GM21423 (cell line): ENCODE results near the gene SERAC1.

ENCODE experiments used
- ATAC-seq: cut with Tn5 transposase; IDR thresholded peaks from one replicate; pipeline ENCODE4 v1.9.1; 2021; ENCODE audit warnings: mild to moderate bottlenecking, moderate library complexity; ENCODE audit not compliant: unreplicated experiment

Gene SERAC1

DNA sequence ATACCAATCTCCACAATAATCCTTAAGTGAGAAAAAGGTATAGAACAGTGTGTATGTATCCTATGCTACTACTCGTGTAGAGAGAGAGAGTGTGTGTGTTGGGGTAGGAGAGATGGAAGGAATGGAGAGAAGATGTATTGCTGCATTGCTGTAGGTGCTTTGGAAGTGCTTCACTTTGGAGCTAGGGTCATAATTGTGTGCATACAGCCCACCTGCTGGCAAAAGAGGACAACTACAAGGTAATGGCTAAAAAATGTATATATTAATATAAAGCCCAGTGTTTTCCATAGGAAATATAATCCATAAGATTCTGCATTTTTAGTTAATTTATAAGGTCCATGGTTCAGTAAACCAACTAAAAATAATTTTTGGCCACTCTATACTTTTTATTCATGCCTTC is 36.1 kb downstream of the SERAC1 start:
- ATAC-seq = no peak

DNA sequence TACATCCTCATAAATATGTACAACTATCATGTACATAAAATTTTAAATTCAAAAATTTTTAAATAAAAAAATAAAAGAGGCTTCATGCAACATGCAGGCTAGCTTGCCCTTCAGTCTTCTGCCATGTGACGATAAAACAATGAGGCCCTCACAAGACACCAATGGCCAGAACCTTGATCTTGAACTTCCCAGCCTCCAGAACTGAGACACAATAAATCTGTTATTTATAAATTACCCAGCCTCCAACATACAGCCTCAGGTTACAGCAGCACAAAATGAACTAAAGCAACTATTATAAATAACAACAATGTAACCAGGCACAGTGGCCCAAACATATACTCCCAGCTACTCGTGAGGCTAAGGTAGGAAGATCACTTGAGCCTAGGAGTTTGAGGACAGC is 42.8 kb downstream of the SERAC1 start:
- no peak for ATAC-seq

DNA sequence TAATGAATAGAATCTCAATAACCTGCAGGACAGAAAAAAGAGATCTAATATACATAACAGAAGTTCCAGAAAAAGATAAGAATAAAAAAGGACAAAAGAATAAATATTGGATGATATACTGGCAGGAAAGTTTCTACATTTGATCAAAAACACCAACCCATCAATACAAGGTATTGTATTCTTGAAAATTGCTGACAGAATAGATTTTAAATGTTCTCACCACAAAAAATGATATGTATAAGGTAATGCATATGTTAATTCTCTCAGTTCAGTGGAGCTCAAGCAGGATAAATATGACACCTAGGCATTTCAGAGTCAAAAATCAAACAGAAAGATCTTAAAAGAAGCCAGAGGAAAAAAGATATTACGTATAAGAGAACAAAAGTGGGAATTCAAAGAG is 43.8 kb downstream of the SERAC1 start:
- no peak for ATAC-seq

DNA sequence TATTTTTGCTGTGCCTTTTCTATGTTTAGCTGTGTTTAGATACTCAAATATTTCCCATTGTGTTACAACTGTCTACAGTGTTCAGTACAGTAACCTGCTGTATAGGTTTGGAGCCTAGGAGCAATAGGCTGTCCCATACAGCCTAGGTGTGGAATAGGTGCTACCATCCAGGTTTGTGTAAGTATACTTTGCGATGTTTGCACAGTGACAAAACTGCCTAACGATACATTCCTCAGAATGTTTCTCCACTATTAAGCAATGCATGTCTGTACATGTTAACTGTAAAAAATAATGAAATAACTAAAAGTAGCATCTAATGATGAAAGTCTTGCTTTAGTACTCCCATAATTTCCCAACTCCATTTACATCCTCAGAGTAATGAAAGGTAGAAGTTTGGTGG is 46.0 kb downstream of the SERAC1 start:
- no peak for ATAC-seq

DNA sequence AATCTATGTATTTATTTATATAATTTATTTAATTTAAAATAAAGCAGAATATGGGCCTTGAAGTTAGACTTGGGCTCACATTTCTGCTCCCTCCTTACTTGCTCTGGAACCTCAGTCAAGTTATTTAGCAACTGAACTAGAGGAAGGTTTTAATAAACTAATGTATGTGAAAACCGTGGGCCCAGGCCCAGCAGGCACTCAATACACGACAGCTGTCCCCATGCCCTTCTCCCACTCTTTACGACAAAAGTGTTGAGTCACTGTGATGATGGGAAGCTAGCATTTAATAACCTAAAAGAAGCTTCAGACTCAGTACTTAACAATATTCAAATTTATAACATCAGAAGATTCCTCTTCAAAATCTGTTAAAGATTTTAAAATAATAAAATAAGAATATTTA is 46.7 kb downstream of the SERAC1 start:
- no peak for ATAC-seq

DNA sequence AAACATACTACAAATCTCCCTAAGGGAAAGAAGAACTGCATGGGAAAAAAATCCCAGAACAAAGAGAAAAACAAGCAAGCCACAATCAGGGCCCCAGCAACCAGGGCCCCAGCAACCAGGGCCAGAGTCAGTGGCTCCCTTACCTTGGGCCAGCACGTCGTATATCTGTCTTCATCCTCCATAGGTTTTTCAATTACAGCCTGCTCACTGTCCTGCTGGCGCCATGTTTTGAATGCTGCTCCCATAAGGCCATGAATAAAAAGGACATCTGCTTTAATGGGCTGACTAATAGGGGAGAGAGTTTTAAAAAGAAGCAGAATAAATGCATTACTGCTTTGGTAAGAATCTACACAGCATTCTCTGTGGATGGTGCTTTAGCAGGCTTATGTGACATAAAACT is 49.2 kb downstream of the SERAC1 start:
- no peak for ATAC-seq

DNA sequence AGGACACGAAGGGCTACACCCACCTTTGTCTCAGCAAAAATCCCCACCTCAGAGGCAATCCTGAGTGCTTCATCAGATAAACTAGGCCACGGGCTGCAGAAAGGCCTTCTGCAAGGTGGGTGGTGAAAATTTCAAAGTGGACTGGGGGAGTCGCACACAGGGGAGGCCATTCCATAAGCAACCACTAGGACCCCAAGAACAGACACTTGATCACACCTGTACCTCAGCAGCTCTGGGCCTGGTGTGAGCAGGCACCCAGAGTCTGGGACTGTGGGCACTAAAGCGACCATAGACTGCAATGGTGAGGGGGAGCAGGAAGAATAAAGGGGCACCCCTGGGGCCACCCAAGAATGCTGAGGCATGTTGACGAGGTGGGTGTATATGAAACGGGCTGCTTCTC is 52.6 kb downstream of the SERAC1 start:
- ATAC-seq = no peak

DNA sequence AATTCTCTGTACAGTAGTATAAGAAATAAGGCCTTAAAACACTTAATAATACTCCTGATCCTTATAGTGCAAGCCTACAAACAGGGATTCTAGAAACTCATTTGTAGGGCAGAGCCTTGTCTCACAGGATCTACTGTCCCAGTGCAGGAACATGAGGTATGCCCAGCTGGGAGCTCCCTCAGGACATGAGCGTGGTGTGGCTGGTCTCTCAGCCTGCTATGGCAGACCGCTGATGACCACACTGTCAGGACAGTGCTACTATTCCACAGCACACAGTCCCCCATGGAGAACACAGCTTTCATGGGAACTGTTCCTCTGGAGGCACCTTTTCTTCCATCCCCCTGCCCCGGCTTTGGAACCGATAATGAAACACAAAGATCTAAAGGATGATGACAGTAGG is 53.0 kb downstream of the SERAC1 start:
- no peak for ATAC-seq

DNA sequence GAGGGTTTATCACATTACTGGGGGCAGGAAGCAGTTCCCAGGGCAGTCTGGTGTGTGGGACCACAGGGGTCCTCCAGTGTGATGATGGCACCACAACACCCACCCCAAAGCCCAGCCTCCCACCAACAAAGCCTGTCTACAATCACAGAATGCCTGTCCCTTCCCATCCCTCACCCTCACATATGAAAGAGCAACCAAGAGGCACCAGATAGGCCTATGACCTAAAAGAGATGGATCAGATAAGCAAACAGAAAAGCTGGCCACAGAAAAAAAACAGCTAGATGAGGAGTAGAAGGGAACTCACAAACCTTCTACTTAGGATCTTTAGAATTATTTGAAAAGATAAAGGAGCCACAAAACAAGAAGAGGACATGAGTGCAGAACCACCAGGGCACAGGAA is 54.3 kb downstream of the SERAC1 start:
- no peak for ATAC-seq

DNA sequence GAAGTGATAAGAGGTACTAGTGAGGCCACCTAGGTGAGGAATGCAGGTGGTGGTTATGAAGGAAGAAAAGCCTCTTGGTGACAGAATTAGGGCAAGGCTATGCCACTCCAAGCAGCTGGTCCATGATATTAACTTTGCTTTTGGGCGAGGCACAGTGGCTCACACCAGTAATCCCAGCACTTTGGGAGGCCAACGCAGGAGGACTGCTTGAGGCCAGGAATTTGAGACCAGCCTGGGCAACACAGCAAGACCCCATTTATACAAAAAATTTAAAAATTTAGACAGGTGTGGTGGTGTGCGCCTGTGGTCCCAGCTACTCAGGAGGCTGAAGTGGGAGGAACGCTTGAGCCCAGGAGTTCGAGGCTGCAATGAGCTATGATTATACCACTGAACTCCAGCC is 56.1 kb downstream of the SERAC1 start:
- ATAC-seq = no peak

DNA sequence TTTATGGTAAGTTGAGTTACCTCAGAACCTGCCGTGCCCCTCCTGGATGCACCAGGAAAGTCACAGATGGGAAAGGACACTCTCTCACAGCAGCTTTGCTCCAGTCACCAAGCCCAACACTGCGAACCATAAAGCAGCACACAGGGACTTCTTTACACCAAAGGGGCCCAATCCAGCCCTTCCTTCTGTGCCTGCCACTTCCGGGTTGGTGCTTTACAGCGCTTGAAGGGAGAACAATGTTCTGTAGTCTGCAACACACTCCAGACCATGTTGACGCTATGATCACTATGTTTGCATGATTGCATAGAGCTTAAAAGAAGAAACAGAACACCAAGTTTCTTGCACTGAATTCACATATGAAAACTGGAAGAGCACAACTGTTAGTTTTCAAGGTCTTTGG is 57.1 kb downstream of the SERAC1 start:
- ATAC-seq = no peak

DNA sequence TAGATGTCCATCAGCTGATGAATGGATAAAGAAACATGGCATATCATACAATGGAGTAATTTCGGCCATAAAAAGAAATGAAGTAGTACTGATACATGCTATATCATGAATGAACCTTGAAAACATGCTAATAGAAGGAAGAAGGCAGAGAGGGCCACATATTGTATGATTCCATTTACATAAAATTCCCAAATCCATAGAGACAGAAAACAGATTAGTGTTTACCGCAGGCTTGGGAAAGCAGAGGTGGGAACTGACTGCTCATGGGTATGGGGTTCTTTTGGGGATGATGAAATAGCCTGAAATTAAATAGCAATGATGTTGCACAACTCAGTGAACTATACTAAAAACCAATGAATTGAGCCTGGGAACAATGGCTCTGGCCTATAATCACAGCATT is 58.3 kb downstream of the SERAC1 start:
- no peak for ATAC-seq

DNA sequence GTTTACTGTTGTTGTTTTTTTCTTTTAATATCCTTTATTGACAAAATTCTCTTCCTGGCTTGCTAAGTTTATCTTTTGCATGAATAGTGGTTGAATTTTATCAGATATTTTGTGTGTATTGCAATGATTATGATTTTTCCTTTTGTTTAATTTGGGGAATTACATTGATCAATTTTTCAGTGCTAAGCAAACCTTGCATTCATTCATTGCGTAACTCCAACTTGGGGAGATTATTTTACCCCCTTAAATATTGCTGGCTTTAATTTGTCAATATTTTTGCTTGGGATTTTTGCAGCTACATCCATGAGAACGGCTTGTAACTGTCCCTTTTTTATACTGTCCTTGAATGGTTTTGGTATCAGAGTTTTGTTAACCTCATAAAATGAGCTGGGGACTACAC is 63.4 kb downstream of the SERAC1 start:
- no peak for ATAC-seq

DNA sequence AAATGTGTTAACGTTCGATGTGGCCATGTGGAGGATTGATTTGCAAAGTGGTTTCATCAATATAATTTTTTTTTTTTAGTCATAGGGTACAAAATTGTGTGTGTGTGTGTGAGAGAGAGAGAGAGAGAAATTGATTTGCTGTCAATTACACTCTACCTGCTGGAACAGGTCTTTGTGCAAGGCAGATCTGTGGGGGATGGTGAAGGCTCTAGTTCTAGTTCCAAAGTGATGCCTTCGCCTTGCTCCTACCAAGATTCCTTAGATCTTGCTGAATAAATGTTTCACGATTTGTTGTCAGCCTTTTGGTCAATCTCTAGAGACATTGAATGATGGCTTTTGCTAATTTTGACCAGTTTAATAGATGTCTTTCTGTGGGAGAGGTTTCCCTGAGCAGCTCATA is 64.8 kb downstream of the SERAC1 start:
- no peak for ATAC-seq

DNA sequence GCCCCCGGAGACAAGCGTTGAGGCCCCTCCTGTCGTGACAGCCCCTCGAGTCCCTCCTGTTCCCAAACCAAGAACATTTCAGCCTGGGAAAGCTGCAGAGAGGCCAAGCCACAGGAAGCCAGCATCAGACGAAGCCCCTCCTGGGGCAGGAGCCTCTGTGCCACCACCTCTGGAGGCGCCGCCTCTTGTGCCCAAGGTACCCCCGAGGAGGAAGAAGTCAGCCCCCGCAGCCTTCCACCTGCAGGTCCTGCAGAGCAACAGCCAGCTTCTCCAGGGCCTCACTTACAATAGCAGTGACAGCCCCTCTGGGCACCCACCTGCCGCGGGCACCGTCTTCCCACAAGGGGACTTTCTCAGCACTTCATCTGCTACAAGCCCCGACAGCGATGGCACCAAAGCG is 72.4 kb downstream of the SERAC1 start:
- ATAC-seq = no peak

DNA sequence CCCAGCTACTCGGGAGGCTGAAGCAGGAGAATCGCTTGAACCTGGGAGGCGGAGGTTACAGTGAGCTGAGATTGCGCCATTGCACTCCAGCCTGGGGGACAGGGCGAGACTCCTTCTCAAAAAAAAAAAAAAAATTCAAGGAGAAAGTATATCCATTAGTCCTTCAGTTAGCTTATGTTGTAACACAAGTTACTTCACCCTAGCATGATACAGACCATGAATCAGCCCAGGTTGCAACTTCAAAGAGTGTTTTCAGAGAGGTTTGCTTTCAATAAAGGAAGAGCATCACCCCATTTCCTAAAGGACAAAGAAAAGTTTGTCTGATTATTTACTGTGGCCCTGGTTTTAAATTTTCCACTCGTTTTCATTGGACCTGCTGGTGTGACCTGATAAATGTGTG is 73.0 kb downstream of the SERAC1 start:
- ATAC-seq = no peak

DNA sequence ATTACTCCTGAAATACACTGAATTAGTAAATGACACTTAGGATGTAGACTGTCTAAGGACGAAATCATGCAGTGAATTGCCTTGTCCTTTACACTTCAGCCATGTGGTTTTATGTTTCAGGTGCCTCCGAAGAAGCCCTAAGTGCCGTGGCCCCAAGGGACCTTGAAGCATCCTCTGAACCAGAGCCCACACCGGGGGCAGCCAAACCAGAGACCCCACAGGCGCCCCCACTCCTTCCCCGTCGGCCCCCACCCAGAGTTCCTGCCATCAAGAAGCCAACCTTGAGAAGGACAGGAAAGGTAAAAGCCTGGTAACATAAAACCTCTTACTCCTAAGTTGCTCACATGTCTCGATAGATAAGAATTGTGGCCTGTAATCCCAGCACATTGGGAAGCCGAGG is 75.3 kb downstream of the SERAC1 start:
- ATAC-seq = no peak

DNA sequence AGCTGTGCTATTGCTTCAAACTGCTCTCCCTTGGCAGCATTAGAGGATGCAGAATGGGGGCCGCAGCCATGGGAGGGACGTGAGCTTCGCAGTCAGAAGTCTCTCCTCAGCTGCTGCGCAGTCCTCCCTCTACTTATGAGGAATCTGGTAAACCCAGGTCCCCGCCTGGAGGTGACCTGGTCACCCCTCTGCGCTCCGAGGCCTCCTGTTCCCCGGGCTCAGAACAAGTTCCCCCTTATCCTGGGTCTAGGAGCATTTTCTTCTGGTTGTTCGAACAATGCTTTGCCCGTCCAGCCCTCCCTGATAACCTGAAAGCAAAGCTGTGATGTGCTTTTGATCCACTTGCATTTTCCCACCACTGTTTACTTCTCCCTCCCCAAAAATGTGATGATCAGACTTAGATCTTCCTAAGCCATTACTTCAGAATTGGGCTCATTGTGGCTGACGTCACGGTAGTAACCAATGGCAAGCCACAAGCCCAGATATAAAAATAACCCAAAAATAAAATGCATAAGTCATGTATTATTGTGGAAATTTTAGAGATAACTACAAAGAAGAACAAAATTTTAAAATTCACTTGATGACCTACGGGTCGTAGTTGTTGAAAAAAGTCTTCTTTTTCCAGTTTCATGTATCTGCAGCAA is 80.7 kb downstream of the SERAC1 start:
- no peak for ATAC-seq

DNA sequence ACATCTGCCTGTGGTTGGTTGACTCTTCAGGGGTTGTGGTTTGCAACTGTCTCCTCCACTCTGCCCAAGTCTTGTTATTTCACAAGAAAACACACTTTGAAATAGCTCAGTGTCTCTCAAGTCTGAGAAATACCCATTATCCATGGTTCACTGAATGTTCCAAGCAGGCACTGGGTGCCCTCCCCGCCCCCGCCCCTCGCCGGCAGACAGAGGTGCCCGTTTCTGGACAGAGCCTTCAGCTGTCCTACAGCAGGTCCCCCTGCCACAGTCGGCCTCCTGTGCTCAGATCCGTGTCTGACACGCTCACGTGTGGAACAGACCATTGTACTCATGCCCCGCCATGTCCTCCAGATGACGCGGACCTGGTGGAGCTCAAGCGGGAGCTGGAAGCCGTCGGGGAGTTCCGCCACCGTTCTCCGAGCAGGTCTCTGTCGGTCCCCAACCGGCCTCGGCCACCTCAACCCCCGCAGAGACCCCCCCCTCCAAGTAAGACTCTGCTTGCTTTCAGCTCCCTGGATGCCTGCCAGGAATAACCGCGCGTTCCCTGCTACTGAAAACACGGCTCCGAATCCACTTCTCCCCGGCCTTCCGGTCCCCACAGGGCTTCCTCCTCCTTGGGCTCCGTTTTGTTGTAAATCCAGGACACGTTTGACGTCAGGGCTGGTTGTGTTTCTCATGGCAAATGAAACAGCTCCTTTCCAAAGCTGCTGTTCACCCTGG is 81.4 kb downstream of the SERAC1 start:
- ATAC-seq = no peak

DNA sequence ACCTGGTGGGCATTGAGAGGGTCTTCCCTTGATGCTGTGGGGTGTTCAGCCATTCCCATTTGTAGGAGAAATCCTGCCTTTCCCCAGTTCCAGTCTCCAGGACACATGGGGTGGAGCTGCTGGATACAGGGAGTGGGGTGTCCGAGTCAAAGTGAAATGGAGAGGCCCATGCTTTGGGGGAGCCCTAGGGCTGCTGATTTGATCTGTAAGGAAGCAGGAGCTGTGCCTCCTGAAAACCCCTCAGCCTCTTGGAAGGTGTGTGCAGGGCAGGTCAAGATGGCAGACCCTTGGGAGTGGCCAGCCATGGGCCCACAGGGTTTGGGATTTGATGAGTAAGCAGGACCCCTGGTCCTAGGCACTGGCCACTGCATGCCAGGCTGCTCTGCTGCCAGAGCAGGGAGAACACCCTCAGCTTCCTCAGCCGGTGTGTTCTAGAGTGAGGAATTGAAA is 82.0 kb downstream of the SERAC1 start:
- peak; percentile 88 for ATAC-seq

DNA sequence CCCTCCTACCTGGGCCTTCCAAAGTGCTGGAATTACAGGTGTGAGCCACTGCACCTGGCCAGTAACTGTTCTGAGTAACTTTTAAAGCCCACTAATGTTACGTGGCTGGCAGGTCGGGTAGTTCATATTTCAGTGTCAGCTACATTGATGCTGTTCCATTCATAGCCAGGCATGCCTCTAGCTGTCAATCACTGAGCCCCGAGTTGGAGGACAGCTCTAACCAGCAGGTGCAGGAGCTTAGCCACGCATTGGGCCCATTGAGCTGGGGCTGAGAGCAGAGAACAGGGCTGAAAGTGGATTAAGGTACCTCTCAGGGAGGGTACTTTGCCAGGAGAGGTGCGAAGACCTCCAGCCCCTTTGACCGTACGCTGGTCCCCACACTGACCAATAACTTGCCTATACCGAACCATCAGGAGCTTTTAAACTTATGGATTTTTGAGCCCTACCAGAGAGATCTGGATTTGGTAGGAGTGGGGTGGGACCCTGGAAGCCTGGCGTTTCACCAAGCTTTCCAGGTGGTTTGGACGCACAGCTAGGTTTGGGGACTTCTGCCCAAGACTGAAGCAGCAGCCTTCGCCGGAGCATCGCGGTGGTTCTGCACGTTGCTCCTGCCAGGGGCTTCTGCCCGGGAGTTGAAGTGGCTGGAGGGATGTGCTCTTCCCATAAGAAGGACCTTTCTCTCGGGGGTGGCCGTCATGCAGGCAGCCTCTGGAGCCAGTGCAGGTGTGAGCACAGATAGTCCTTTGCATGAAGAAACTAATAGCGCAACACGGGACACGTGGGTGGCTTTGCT is 82.6 kb downstream of the SERAC1 start:
- no peak for ATAC-seq
